ENCODE results near the gene GSTM3.
"Not testable (repeated sequence)": the region's sequence is repeated elsewhere in the genome, so short reads cannot be mapped to it uniquely, and the experiment has no call there.

GSTM3 gene

DNA sequence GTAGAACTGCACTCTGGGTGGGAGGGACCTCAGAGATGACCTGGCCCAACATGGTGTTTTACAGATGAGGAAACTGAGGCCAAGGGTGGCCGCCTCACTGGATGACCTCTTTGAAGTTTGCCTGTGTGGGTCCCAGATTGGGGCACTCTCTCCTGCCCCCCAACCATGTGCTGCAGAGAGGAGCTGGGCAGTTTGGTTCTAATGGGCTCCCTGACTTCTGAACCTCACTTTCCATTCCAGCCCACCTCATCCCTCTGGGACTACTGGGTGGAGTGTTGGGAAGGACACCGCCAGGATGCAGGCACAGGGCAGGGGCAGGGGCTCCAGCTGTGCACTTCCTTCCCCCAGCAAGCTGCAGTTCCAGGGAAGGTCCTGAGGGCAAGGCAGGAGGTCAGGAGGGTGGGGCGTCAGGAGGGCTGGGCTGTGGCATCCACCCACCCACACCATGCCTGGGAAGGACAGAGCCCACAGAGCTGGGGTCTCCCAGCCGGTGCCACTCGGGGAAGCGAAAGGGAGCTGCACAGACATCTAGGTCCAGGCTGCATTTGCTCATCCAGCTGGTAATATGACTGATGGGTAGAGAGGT lies 33.2 kb upstream of the GSTM3 start:
- DNase-seq: no peak

DNA sequence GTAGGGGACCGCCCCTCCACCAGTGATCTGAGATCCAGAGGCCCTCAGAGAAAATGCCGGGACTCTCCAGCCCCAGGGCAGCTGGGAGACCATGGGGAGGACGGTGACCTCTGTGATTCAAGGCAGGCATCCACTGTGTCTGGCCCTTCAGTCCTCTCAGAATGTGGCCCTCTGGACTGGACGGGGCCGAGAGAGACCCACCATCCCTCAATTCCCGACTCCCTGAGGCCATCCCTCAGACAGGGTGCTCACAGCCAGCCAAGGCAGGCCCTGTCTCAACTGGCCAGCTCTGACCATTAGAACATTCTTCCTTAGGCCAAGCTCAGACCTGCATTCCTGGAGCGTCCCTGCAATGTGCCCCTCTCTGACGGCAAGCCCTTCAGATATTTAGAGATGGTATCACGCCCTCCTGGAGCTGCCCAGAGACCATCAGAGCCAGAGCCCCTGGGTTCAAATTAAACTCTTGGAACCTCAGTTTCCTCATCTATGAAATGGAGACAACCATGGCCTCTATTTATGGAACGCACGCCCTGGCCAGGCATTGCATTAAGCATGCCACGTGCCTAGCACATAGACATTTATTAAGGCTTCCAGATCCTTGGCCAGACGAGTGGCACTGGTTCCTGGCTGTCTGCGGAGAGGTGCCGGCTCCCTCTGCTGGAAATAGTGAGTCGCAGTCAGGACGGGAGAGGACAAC lies 32.5 kb upstream of the GSTM3 start:
- peak; percentile 15 for DNase-seq

DNA sequence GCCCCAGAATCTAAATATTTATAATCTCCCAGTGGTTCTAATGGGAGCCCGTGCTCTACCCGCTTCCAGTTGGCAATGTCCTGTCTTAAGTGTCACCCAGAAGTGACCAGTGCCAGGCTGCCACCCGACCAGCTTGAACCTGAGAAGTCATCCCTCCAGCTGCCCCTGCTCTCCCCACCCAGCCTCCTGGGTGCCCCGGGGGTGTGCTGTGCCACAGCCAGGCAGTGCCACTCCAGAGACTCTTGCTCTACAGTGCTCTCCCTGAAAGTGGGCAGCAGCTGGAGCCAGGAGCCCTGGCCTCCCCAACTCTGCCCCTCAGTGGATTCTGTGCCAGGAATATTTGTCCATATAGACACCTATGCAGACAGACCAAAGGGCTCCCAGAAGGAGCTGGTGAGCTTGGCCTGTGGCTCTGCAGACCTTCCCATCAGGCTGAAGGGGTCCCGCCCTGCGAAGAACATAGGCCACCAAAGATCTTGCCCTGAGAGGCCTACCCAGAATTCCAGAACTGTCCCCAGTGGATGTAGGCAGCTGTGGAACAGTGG lies 31.9 kb upstream of the GSTM3 start:
- DNase-seq: no peak

DNA sequence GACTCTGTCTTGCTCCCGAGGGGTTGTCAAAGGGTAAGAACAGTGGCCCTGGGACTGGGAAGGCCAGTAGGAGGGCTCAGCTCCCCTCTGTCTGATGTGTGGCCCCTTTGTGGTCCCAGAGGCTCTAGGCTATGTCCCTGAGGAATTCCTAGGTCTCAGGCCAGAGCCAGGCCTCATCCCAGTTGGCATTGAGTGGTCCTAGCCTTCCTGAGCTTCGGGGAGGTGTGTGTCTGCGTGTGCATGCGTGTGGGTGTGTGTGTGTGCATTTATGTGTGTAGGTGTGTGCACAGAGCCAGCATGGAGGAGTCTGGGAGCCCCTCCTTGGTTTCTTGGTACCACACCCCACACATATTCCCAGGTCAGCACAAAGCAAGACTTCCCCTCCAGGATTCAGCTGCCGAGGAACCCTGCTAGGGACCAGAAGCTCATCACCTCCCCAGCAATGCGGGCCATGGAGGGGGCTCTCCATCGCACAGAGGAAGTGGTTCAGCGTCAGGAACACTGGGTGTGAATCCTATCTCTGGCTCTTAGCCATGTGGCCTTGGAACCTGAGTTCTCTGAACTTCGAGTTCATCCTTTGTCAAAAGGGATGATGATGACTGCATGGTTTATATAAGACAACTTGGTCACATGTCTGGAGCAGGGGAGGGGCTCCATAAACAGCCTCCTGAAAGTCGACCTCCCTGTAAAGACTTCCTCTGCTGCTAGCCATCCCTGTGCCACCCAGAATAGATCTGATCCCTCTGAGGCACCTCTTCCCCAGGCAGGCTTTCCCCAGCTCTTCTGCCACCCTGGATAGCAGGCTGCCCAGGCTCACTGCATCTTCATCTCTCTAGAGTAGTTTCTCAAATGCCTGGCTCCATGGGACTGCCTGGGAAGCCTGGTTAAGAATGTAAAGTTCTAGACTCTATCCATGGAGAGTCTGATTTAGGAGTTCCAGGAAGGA lies 31.1 kb upstream of the GSTM3 start:
- DNase-seq: no peak

DNA sequence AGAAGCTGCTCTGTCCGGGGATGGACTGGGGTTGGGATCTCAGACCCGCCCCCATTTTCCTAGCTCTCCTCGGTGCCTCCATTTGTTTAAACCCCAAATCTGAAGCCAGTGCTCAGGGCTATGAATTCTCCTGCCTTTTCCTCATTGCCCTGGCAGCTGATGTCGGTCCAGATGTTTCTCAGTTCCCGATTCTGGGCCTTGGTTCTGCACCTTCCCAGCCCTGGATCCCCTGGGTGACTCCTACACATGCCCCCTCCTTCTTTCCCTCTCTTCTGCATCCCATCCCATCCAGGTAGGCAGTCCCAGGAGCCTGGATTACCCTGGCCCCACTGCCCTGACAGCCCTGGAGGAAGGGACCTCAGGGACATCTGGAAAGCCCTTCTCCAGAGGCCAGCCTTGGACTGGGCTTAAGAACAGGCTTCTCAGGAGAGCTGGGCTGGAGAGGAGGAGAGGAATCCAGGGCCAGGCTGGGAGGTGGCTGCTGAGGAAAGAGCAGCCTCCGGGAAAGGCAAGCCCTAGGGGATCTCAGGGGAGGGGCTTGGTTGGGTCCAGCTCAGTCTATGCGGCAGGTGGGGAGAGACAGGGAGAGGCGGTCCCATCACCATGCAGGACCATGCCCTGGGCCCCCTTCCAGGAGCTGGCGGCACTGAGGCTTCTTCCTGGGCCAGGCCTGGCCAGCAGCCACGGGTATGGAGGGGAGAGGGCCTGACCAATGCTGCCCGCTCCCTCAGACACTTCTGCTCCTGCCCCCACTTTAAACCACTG lies 29.7 kb upstream of the GSTM3 start:
- DNase-seq: no peak

DNA sequence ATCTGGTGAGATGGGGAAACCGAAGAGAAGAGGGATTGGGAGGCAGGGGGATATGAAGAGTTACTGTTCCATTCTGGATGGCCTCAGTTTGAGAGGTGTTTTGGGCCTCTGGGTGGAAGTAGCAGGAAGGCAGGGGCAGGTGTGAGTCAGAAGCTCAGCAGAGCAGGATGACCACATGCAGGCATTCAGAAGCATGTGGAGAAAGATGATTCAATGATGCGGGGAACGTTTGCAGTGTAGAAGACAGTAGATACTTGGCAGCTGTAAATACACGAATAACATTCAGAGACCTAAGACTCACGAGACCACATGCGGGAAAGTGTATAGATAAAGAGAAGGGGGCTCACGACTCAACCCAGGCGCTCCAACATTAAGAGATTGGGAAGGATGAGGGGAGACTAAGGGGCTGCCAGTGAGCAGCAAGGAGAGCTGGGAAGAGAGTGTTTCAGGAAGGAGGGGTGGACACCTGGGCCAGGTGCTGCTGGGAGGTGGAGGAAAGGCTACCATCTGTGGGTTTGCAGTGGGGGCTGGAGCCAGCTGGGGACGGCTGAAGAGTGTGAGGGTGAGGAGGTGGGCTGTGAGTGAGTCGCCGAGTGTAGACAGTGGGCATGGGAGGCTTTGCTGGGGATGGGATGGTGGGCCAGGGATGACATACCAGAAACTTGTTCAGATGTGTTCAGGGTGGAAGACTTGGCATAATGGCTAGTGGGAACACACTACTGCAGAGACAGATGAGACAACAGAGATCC lies 28.7 kb upstream of the GSTM3 start:
- no peak for DNase-seq

DNA sequence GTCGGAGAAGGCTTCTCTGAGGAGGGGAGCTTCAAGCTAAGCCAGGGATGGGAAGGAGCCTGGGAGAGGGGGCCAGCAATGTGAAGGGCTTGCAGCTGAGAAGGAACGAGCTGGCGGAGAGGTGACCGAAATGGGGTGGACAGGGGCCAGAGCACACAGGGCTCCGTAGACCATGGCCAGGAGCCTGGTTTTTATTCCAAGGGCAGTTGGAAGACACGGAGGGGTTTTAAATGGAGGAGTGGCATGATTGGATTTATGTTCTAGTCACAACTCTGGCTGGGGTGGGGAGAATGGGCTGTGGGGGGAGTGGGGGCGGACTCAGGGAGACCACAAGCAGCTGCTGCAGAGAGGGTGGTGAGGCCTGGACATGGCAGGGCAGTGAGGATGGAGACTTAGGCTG lies 28.0 kb upstream of the GSTM3 start:
- no peak for DNase-seq

DNA sequence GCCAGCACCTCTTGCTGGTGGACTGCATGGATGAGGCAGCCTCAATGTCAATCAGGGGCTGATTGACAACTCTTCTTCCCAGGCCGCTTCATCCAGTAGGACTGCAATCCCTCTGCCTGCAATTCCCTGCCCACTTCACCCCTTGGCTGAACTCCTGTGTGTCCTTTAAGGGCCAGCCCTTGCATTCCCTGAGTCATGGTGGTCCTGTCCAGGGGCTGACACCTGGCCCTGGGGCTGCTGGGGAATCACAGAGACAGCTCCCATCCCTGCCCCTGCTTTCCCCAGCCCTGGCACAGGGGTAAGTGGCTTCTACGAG lies 27.5 kb upstream of the GSTM3 start:
- no peak for DNase-seq

DNA sequence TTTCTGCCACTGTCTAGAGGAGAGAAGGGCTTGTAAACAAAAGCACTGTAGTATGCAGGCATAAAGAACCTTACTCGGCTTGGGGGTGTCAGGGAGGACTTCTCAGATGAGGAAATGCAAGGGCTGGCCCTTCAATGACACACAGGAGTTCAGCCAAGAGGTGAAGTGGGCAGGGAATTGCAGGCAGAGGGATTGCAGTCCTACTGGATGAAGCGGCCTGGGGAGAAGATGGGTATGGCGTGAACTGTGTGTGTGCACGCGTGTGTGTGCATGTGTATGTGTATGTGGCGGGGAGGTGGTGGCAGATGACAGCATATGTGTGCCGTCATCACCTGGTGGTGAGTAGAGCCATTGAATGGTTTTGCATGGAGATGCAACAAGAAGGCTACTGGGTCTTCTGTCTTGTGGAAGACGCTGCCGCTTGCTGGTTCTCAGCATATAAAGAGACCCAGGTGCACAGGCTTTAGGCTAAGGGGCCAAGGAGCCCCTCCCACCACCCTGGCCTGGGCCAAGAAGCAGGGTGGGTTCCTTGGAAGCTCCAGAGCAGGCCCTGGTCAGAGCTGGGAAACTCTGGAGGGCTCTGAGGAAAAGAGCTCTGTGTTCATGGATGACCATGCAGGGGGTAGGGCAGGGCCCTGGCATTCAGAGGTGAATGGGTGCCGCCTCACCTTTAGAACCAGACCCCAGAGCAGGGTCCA lies 26.9 kb upstream of the GSTM3 start:
- no peak for DNase-seq

DNA sequence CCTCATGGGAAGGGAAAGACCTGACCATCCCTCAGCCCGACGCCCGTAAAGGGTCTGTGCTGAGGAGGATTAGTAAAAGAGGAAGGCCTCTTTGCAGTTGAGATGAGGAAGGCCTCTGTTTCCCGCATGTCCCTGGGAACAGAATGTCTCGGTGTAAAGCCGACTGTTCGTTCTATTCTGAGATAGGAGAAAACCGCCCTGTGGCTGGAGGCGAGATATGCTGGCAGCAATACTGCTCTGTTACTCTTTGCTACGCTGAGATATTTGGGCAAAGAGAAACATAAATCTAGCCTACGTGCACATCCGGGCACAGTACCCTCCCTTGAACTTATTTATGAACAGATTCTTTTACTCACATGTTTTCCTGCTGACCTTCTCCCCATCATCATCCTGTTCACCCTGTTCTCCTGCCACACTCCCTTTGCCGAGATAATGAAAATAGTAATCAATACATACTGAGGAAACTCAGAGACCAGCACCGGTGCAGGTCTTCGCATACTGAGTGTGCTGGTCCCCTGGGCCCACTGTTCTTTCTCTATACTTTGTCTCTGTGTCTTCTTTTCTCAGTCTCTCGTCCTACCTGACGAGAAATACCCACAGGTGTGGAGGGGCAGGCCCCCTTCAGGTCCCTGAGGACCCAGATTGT lies 26.3 kb upstream of the GSTM3 start:
- not testable (repeated sequence) for DNase-seq

DNA sequence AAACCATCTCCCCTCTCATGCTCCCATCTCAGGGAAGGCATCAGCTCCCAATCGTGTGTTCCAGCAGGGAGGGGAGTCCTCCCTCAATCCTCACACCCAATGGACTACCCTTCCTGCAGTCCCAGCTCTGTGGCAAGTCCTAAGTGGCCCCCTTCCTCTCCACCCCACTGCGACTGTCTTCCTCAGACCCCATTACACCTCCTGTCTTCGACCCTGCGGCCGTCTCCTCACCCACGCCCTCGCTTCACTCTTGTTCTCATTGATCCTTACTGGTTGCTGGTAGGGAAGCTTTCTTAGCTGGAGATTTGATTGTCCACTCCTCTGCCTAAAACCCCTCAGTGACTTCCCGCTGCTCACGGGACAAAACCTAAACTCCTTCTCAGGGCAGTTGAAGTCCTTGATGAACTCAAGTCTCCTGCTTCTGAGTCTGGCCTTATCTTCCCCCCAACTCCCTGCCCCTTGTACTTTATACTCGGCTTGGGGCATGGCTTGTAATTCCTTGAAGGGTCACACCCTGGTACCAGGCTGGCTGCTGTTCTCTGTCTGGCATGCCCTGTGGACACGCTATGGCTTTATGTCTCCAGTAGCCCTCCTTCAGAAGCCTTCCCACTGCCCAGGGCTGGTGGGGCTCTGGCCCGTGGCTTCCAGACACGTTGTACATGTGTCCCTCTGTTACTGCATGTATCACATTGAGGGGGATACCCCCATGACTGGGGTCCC lies 25.2 kb upstream of the GSTM3 start:
- no peak for DNase-seq

DNA sequence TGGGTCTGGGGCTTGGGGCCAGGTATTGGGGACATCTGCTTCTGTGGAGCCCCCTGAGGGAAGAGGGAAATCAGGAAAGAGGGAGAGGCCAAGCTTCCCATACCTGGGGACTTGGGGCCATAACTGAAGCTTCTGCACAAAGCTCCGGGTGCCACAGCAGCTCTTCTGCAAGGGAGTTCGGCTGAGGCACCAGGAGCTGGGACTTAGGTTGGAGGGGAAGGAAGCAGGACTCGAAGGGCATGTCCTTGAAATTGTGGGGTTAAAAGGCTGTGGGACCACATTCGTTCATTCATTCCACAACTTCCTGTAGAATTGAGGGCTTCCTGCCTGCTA lies 24.6 kb upstream of the GSTM3 start:
- DNase-seq: no peak

DNA sequence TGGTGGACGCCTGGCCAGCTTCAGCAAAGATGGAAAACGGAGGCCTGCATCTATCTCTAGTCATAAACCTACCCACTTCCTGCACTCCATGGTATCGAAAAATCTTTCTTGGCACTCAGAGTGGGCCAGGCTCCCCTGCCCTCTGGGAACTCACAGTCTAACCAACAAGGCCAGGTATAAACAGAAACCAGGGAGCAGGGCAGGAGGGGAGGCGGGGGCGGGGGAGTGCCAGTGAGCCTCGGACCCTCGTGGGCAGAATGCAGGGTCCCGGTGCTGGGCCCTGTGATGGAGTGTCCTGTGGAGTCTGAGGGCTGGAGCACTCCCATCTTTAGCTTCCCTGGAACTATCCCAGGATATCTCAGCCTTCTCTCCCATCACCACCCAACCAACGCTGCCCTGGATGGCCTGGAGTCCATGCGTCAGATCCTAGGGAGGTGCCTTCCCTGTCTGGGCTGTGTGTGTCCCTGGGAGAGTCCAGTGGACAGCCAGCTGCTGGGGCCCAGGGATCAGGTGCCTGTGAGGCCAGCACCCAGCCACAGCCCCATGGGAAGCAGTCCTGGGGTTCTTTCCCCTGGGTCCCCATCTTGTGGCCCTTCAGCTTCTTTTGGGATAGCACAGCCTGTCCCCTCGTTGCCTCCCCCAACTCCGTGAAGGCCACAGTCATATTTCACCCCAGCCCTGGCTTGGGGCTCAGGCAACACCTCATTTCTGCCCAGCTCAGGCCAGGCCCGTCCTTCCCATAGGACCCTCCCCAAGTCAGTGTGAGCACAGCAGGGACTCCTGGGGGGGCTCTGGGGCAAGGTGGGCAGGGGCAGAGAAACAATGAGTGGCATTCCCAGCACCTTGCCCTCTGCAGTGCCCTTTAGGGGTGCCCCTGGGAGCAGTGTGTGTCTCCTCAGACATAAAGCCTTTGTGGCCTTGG lies 24.0 kb upstream of the GSTM3 start:
- no peak for DNase-seq

DNA sequence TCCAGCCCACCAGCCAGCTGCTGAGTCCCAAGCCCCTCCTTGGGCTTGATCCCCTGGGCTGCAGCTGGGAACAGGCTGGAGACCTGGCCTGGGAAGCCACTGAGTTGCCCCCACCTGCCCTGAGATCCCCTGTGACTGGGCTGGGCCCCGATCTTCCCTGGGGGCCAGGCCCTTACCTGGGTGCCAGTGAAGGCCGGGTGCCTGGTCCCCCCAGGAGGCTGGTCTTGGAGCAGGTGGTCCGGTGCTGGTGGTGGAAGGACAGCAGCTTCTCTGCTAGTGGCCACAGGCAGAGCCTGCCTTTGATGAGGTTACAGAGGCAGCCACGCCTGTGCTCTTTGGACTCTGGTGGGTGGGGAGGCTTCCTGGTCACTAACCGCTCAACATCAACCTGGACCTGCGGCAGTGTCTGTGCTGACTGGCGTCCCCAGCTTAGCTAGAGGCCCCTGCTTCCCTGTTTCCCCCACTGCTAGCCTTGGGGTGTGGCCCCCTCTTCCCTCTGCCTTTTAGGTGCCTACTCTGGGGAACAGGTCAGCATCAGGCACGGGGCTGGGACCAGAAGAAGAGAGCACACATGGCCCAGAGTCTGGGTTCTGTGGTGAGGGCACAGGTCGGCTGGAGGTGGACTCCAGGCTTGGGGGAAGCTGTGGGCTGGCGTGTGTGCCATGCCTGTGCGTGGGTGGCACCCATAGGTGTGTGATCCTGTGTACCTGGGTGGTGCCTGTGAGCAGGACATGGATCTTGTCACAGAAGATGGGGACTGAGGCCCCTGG lies 23.0 kb upstream of the GSTM3 start, which contains the start of gene EPS8L3:
TSS of gene EPS8L3 (minus strand) at position 278 of the 770 bp plus-strand sequence. CDS start 2,174 bp downstream, outside the sequence.
- no peak for DNase-seq

DNA sequence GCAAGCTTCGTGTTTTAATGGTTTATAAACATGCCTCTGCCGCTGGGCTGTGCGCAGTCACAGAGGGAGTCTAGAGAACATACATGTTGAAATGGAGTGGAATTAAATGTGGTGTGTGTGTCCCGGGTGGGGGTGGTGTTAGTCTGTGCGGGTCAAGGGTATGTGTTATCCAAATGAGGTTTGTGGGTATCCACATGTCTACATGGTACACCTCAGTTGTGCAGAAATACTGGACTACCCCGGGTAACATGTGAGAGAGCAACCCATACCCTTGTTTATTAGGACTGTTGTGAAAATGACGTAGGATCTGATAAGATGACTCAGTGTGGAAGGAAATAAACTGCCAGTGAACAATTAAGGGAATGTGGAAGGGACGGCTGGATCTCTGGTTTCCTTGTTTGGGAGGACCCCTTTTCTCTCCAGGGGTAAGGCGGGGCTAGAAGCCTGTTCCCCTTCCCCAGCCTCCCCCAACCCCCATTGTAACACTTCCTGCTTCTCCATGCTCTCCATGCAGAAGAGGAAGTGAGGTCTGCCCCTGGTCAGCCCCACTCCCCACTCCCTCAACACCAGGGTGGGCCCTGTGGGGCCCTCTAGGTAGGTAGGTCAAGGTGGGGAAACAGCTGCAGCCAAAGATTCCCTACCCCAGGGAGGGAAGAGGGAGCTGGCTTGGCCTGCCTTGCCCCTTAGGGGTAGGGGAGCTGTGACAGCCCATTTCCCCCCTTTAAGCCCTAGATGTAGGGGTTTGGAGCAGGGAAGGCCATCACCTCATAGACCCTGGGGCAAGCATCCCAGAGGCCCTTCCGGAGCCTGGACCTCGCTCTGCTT lies 22.2 kb upstream of the GSTM3 start:
- no peak for DNase-seq

DNA sequence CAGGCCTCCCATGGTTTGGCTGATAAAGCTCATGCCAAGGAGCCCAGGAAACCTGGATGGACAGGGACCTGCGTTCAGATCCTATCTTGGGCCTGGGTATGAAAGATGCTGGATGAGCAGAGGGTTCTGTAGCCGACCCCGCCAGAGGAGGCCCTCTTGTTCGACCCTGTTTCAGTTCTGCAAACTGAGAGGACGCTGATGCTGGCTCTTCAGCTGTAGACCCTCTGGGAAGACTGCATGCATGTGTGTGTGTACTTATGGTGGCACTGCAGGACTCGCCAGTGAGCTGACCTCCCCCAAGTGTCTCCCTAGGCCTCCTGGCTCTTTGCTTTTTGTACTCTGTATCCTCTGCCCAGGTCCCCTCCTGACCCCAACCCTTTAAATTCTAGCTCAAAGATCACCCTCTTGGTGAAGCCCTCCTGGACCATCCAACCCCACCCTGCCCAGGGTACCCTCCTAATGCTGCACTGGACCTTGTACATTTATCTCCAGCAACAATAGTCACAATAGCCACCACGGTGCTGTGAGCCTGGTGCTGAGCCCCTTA lies 21.3 kb upstream of the GSTM3 start:
- DNase-seq: no peak

Data from NCI-H2081 treated with DMSO at 0.1 percent for 48 hours (cell line).